H9 (cell line): Measurements from ENCODE around the gene KLKB1. TPM values are rescaled to one million over a fixed set of nuclear protein-coding genes. Genes with fewer than 3 reads are reported as not detected.

Source experiments
- DNase-seq: peaks from one replicate; pipeline ENCODE4 v3.0.0-alpha.2; 2017
- H2AFZ ChIP-seq: one replicate; pipeline ENCODE4 v1.6.1; 2013; ENCODE audit warnings: mild to moderate bottlenecking, low read length, control low read depth, moderate library complexity
- H2AK5ac ChIP-seq: 2 replicates; pipeline ENCODE4 v1.6.1; 2013; ENCODE audit warnings: low read length, control low read depth, mixed read lengths; ENCODE audit not compliant: insufficient read length
- H2BK120ac ChIP-seq: one replicate; pipeline ENCODE4 v1.6.1; 2013; ENCODE audit warnings: low read depth, mild to moderate bottlenecking, low read length, control low read depth, inconsistent platforms; ENCODE audit not compliant: poor library complexity, severe bottlenecking
- H2BK12ac ChIP-seq: 2 replicates; pipeline ENCODE4 v1.6.1; 2013; ENCODE audit warnings: low read length, control low read depth, mixed read lengths, low read depth; ENCODE audit not compliant: insufficient read length
- H2BK15ac ChIP-seq: 2 replicates; pipeline ENCODE4 v1.6.1; 2013; ENCODE audit warnings: low read depth, low read length, control low read depth
- H2BK20ac ChIP-seq: one replicate; pipeline ENCODE4 v1.6.1; 2013; ENCODE audit warnings: low read depth, mild to moderate bottlenecking, low read length, control low read depth, inconsistent platforms; ENCODE audit not compliant: poor library complexity, severe bottlenecking
- H2BK5ac ChIP-seq: 2 replicates; pipeline ENCODE4 v1.6.1; 2013; ENCODE audit warnings: low read length, control low read depth, mixed read lengths; ENCODE audit not compliant: insufficient read length
- H3K14ac ChIP-seq: 2 replicates; pipeline ENCODE4 v1.6.1; 2013; ENCODE audit warnings: low read length, control low read depth; ENCODE audit not compliant: insufficient read depth
- H3K18ac ChIP-seq: 2 replicates; pipeline ENCODE4 v1.6.1; 2013; ENCODE audit warnings: low read depth, mild to moderate bottlenecking, mixed read lengths, low read length, control low read depth; ENCODE audit not compliant: insufficient read length
- H3K23ac ChIP-seq: 2 replicates; pipeline ENCODE4 v1.6.1; 2013; ENCODE audit warnings: low read length, control low read depth, mixed read lengths, low read depth; ENCODE audit not compliant: insufficient read length
- H3K23me2 ChIP-seq: 2 replicates; pipeline ENCODE4 v1.6.1; 2013; ENCODE audit warnings: low read depth, mild to moderate bottlenecking, mixed read lengths, low read length, control low read depth; ENCODE audit not compliant: insufficient read length, poor library complexity, severe bottlenecking
- H3K27ac ChIP-seq: 2 replicates; pipeline ENCODE4 v1.5.1; 2013; ENCODE audit warnings: low read length, control low read depth, mixed read lengths, low read depth; ENCODE audit not compliant: insufficient read length
- H3K27me3 ChIP-seq: 2 replicates; pipeline ENCODE4 v1.6.1; 2013; ENCODE audit warnings: low read length, control low read depth, inconsistent platforms; ENCODE audit not compliant: insufficient read depth
- H3K4ac ChIP-seq: 2 replicates; pipeline ENCODE4 v1.6.1; 2013; ENCODE audit warnings: low read depth, mild to moderate bottlenecking, control low read depth, inconsistent platforms, low read length, moderate library complexity
- H3K4me1 ChIP-seq: 2 replicates; pipeline ENCODE4 v1.6.1; 2013; ENCODE audit warnings: low read length, control low read depth, inconsistent platforms; ENCODE audit not compliant: insufficient read depth
- H3K4me2 ChIP-seq: 2 replicates; pipeline ENCODE4 v1.6.1; 2013; ENCODE audit warnings: low read length, control low read depth, mixed read lengths; ENCODE audit not compliant: insufficient read length, insufficient read depth
- H3K56ac ChIP-seq: 2 replicates; pipeline ENCODE4 v1.6.1; 2013; ENCODE audit warnings: low read depth, mild to moderate bottlenecking, mixed read lengths, low read length, control low read depth; ENCODE audit not compliant: insufficient read length
- H3K79me1 ChIP-seq: 2 replicates; pipeline ENCODE4 v1.6.1; 2013; ENCODE audit warnings: low read depth, mild to moderate bottlenecking, moderate library complexity, low read length, control low read depth, inconsistent platforms; ENCODE audit not compliant: insufficient read depth, poor library complexity, severe bottlenecking
- H3K79me2 ChIP-seq: 2 replicates; pipeline ENCODE4 v1.6.1; 2013; ENCODE audit warnings: low read length, control low read depth, inconsistent platforms; ENCODE audit not compliant: insufficient read depth
- H3K9ac ChIP-seq: 2 replicates; pipeline ENCODE4 v1.6.1; 2013; ENCODE audit warnings: low read length, control low read depth, mixed read lengths; ENCODE audit not compliant: insufficient read length; ENCODE audit errors: extremely low read depth
- H3K9me3 ChIP-seq: one replicate; pipeline ENCODE4 v1.6.1; 2013; ENCODE audit warnings: low read depth, low read length, inconsistent platforms; ENCODE audit not compliant: control insufficient read depth
- H3T11ph ChIP-seq: one replicate; pipeline ENCODE4 v1.6.1; 2013; ENCODE audit warnings: mild to moderate bottlenecking, low read length, control low read depth, inconsistent platforms
- H4K20me1 ChIP-seq: one replicate; pipeline ENCODE4 v1.6.1; 2013; ENCODE audit not compliant: control insufficient read depth, insufficient read length, insufficient read depth
- H4K5ac ChIP-seq: 2 replicates; pipeline ENCODE4 v1.6.1; 2013; ENCODE audit warnings: low read depth, mild to moderate bottlenecking, mixed read lengths, low read length, control low read depth; ENCODE audit not compliant: insufficient read length
- H4K8ac ChIP-seq: replicated peaks from 2 replicates; pipeline ENCODE4 v1.6.1; 2013; ENCODE audit warnings: low read length, control low read depth, mixed read lengths, low read depth; ENCODE audit not compliant: insufficient read length
- H4K91ac ChIP-seq: 2 replicates; pipeline ENCODE4 v1.6.1; 2013; ENCODE audit warnings: low read depth, mild to moderate bottlenecking, moderate library complexity, mixed read lengths, low read length, control low read depth; ENCODE audit not compliant: insufficient read length
- H3K27ac Mint-ChIP-seq, 3 experiments: 2 replicates in 2 of 3; 3 replicates in 1 of 3; pipeline ENCODE4 v1.8.0; 2020 to 2021; ENCODE audit warnings: mixed read lengths in 3 of 3, mild to moderate bottlenecking in 1 of 3, moderate library complexity in 1 of 3
- H3K27me3 Mint-ChIP-seq: 2 replicates; pipeline ENCODE4 v1.8.0; 2021; ENCODE audit warnings: low read depth, mild to moderate bottlenecking, moderate library complexity, mixed read lengths
- H3K36me3 Mint-ChIP-seq, 3 experiments: 2 replicates in 2 of 3; 3 replicates in 1 of 3; pipeline ENCODE4 v1.8.0; 2020 to 2021; ENCODE audit warnings: low read depth in 3 of 3, mixed read lengths in 3 of 3; ENCODE audit not compliant: insufficient read depth in 1 of 3
- H3K4me1 Mint-ChIP-seq, 2 experiments: 2 replicates each; pipeline ENCODE4 v1.8.0; 2020; ENCODE audit warnings: mixed read lengths in 2 of 2
- H3K4me3 Mint-ChIP-seq, 2 experiments: 2 replicates in 1 of 2; 3 replicates in 1 of 2; pipeline ENCODE4 v1.8.0; 2020 to 2021; ENCODE audit warnings: mild to moderate bottlenecking in 2 of 2, mixed read lengths in 2 of 2, moderate library complexity in 1 of 2
- H3K9me3 Mint-ChIP-seq, 2 experiments: 2 replicates in 1 of 2; 3 replicates in 1 of 2; pipeline ENCODE4 v1.8.0; 2020; ENCODE audit warnings: mild to moderate bottlenecking in 2 of 2, mixed read lengths in 2 of 2, moderate library complexity in 1 of 2
- WGBS: extraction: QIAGEN DNeasy Blood & Tissue Kit; methylation state at CpG from one replicate; pipeline ENCODE4 v1.1.7; 2013; ENCODE audit warnings: missing lambda C conversion rate, low lambda C conversion rate, mixed read lengths; ENCODE audit not compliant: insufficient read length; ENCODE audit errors: extremely low coverage; 5-methylcytosine and 5-hydroxymethylcytosine counted together
- total RNA-seq: library from RNA; stranded (reverse); gene quantifications from 2 replicates; pipeline ENCODE4 v1.2.1, GENCODE V29; 2021
- TF ChIP-seq, protein P1 (sequence below): fragments of 200-600 bp; sonication (generic); conservative IDR thresholded peaks from 3 replicates; pipeline ENCODE4 v1.8.0; 2021; ENCODE audit warnings: antibody characterized with exemption, mild to moderate bottlenecking

The KLKB1 gene
- total RNA-seq, 1 experiment from 2014 or later, result 21.8 TPM

DNA sequence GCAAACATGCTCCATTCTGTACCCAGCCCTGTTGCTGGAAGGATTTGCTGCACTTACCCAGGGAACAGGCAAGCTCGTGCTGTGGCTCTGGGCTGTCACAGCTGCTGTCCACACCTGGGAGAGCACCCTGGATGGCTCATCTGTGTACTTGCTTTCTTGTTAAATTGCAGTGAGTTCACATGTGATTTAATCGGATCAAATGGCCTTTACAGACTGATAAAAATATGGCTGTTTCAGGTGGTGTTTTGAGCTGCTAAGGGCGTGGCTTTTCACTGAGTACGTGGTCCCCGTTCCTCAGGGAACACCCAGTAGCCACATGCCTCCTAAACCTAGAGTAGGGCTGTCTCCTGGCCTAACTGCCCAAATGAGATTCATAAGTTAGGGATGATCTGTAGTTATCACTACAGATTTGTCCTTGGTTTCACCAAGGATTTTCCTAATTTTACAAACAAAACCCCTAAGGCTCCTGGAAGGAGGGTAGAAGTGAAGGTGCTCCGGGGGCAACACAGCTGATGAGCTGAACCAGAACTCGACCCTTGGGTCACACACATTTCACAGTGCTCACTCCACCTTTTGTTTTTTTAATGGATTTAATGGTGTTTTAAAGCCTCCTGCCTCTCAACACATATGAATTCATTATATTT lies 13.7 kb downstream of the KLKB1 start:
- Histone ChIP-seq H3K79me1 (no peaks in the 10 kb centered on the region), H3K9ac (no peak overlapping the region), H2BK5ac (no peak overlapping the region), H3K14ac (no peak overlapping the region), H3K27ac (peak overlapping the region; percentile 3), H4K20me1 (peaks cover 2% of the 10 kb centered on the region), H3K79me2 (peaks cover 10% of the 10 kb centered on the region; the same call in 1 of the 2 replicates), H4K5ac (no peak overlapping the region), H2BK15ac (no peak overlapping the region), H3K4ac (no peak overlapping the region), H3K56ac (no peak overlapping the region), H3K9me3 (no peaks in the 10 kb centered on the region), H4K91ac (no peak overlapping the region), H2BK12ac (no peak overlapping the region), H4K8ac (no peak overlapping the region), H2AK5ac (no peak overlapping the region), H3K4me2 (no peak overlapping the region), H3K27me3 (no peaks in the 10 kb centered on the region), H2BK120ac (no peak overlapping the region), H3K4me1 (no peaks in the 10 kb centered on the region), H3T11ph (no peak overlapping the region), H3K23me2 (peaks cover 3% of the 10 kb centered on the region), H3K23ac (no peak overlapping the region), H2BK20ac (no peak overlapping the region), H2AFZ (no peak overlapping the region), H3K18ac (no peak overlapping the region)
- peaks cover 3 to 11% of the 10 kb centered on the region in 2 experiments; a peak in 2 of 4 replicates for H3K4me1 Mint-ChIP-seq
- H3K27me3 Mint-ChIP-seq, result no peaks in the 10 kb centered on the region; the same call in none of the 2 replicates
- H3K27ac Mint-ChIP-seq, result peak overlapping the region in 1 of 3 experiments; percentile 68; a peak in 6 of 7 replicates
- TF ChIP-seq, protein P1, sequence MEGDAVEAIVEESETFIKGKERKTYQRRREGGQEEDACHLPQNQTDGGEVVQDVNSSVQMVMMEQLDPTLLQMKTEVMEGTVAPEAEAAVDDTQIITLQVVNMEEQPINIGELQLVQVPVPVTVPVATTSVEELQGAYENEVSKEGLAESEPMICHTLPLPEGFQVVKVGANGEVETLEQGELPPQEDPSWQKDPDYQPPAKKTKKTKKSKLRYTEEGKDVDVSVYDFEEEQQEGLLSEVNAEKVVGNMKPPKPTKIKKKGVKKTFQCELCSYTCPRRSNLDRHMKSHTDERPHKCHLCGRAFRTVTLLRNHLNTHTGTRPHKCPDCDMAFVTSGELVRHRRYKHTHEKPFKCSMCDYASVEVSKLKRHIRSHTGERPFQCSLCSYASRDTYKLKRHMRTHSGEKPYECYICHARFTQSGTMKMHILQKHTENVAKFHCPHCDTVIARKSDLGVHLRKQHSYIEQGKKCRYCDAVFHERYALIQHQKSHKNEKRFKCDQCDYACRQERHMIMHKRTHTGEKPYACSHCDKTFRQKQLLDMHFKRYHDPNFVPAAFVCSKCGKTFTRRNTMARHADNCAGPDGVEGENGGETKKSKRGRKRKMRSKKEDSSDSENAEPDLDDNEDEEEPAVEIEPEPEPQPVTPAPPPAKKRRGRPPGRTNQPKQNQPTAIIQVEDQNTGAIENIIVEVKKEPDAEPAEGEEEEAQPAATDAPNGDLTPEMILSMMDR, result no peak
- 0 out of 5 replicates have a peak overlapping the region, but pooled peaks of 1 of the 2 experiments have one; percentile 4 for H3K4me3 Mint-ChIP-seq
- peaks cover 0 to 6% (median 3%) of the 10 kb centered on the region in 3 experiments; a peak in 4 of 7 replicates for H3K36me3 Mint-ChIP-seq
- DNase-seq, result no peak
- H3K9me3 Mint-ChIP-seq, result no peaks in the 10 kb centered on the region; a peak in 3 of 5 replicates
- no CpG with 5 or more reads among the region's 7 CpGs for WGBS
